Esophagus muscularis mucosa (tissue), 3 donors: Measurements from ENCODE around the gene WEE2.

Experiments
- CTCF ChIP-seq, 3 experiments: fragments of 200-600 bp in 2 of 3; fragments of 450-650 bp in 1 of 3; sonication (generic) in 2 of 3; IDR thresholded peaks; one replicate each; pipeline ENCODE4 v1.5.1; 2017 to 2019; ENCODE audit warnings: antibody characterized with exemption in 3 of 3, mild to moderate bottlenecking in 2 of 3, moderate library complexity in 1 of 3
- POLR2AphosphoS5 ChIP-seq, 2 donors: sonication (generic); formaldehyde crosslinking; IDR thresholded peaks; one replicate each; pipeline ENCODE4 v1.6.1; 2017; ENCODE audit warnings: antibody characterized with exemption in 2 of 2

- no peak for TF ChIP-seq CTCF (IDR thresholded peaks at IDR 0.05)
- TF ChIP-seq POLR2AphosphoS5 (IDR thresholded peaks at IDR 0.05) = no peak
These were observed 34.1 kb downstream of the WEE2 start for GRCh38 chr7:141742229-141742628.
